Measurements from ENCODE around the gene PLP2.

PLP2 gene

DNA sequence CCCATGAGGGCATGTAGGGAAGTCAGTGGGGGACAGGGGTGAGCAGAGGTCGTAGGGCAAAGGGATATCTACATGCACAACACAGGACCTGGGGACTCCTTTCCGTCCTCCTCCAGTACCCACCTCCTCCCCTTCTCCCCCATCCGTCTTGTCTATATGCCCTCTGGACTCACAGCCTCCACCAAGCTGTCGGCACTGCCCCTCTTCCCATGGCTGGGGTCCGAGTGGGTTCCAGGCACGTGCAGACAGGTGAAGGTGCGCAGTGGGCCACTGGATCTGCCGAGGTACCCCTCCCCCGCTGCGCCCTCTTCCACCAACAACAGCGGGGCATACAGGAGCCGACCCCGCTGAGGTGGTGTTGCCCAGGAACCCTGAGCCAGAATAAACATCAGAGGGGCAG, 33.7 kb downstream of the PLP2 start:
- no peak for DNase-seq (ENCODE audit: extremely low read depth, low read depth)
- TF ChIP-seq CTCF (IDR thresholded peaks at IDR 0.05; ENCODE audit: low read depth, low read length): no peak

DNA sequence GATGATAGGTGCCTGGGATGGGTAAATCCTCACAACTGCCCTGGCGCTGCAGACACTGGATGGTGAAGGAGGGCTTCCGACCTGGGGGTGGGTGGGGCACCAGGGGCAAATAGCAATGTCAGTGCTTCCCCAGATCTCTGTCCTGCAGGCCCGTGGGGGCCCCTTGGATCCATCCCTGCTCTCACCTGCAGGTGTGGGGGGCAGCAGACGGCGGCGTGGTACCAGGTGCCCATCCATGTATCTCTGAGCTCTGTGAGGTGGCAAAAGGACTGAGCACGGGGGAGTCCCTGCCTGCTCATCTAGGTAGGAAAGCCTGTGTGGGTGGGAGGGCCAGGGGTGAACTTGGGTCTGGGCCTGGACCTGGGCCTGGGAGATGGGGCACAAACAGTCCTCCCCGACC, 34.8 kb downstream of the PLP2 start:
- TF ChIP-seq CTCF (IDR thresholded peaks at IDR 0.05; ENCODE audit: low read depth, low read length): no peak

DNA sequence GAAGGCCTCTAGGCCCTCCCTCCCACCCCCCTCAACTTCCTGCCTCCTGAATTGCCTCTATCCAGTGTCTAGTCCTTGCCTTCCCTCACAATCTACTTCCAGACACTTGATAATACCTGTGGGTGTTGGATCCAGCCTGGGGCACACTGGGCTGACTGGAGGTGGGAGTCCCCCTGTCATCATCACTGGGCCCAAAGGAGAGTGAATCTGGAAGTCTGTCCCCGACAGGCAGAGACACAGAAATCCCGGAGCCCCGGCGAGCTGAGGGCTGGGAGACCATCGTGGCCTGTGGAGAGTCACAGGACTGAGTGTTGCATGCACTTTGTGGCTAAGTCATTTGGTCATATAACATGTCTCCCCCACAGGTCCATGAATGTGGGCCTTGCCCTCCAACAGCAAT, 36.7 kb downstream of the PLP2 start:
- DNase-seq (ENCODE audit: extremely low read depth, low read depth): no peak
- TF ChIP-seq CTCF (IDR thresholded peaks at IDR 0.05; ENCODE audit: low read depth, low read length): no peak

More for the DNA sequence above, 34.8 kb downstream of the PLP2 start:
- no peak for DNase-seq (ENCODE audit: extremely low read depth, low read depth)

DNA sequence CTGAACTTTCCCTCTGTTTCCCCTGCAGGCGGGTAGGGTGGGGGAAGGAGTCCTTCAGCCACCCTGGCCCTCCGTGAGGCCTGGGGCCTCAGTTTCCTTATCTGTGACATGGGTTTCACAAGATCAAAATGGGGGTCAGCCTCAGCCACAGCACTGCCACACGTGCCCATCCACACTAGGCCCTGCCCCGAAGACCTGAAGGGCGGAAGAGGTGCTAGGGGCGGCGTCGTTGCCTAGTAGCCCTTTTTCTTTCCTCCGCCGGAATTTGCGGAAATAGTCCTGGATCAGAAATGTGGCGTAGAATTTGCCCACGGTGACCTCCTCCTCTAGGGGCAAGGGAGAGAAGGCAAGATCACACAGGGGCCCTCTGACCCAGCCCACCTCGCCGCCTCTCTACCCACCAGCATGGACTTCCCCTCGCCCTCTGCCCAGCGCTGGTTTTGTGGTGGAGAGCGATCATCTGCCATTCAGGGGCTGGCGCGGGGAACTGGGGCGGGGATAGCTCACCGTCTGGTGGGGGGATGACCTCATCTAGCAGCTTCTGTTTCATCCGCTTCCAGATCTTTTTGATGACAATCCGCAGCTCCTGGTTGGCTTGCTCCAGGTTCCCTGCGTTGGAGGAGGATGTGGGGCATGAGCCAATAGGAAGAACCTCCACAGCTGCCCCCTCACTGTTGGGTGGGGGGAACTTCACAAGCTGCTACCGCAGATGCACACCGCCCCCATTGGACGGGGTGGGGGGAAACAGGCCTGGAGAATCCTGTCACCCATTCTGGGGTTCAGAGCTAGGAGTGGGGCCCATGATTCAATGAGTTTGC, 37.9 kb downstream of the PLP2 start:
- no peak for TF ChIP-seq CTCF (IDR thresholded peaks at IDR 0.05; ENCODE audit: low read depth, low read length)

GRCh38 chrX:49210406-49210805, 38.7 kb downstream of the PLP2 start:
- no peak for TF ChIP-seq CTCF (IDR thresholded peaks at IDR 0.05; ENCODE audit: low read depth, low read length)
- no peak for DNase-seq (ENCODE audit: extremely low read depth, low read depth)

More for the DNA sequence above, 37.9 kb downstream of the PLP2 start:
- no peak for DNase-seq (ENCODE audit: extremely low read depth, low read depth)

- DNase-seq (ENCODE audit: extremely low read depth, low read depth): no peak
- no peak for TF ChIP-seq CTCF (IDR thresholded peaks at IDR 0.05; ENCODE audit: low read depth, low read length)
These were observed 39.4 kb downstream of the PLP2 start for GRCh38 chrX:49211074-49211473.

DNA sequence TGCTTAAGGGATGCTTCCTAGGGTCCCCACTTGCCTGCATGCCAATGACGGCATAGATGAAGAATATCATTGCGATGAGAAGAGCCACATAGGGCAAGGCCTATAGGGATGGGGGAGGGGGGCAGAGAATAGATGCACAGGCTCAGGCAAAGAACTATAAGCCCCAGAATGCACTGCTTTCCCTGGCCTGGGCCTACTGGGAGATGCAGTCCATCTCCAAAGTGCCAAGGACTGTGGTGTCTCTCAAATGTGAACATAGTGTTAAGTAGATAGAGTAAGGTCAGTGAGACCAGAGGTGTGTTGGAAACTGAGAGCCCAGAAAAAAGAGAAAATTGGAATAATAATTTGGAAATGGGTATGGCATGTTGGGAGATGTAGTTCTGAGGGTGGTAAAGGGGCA, 40.5 kb downstream of the PLP2 start:
- DNase-seq (ENCODE audit: extremely low read depth, low read depth): no peak
- no peak for TF ChIP-seq CTCF (IDR thresholded peaks at IDR 0.05; ENCODE audit: low read depth, low read length)
